Type B pancreatic cell (in vitro differentiated cells): ENCODE measurements around the gene JPH4. TPM values are rescaled to one million over a fixed set of nuclear protein-coding genes. Genes with fewer than 3 reads are reported as not detected.

Source experiments
- DNase-seq: peaks from one replicate; pipeline ENCODE4 v3.0.0; 2021; ENCODE audit warnings: mixed read lengths; ENCODE audit not compliant: unreplicated experiment; ENCODE audit errors: extremely low spot score
- H3K27ac Mint-ChIP-seq: 2 replicates; pipeline ENCODE4 v1.8.0; 2021; ENCODE audit warnings: mild to moderate bottlenecking, mixed read lengths
- H3K27me3 Mint-ChIP-seq: 2 replicates; pipeline ENCODE4 v1.8.0; 2021; ENCODE audit warnings: mixed read lengths
- H3K36me3 Mint-ChIP-seq: 2 replicates; pipeline ENCODE4 v1.8.0; 2021; ENCODE audit warnings: mixed read lengths
- H3K4me1 Mint-ChIP-seq: one replicate; pipeline ENCODE4 v1.8.0; 2021; ENCODE audit warnings: mixed read lengths; ENCODE audit not compliant: unreplicated experiment
- H3K4me3 Mint-ChIP-seq: 2 replicates; pipeline ENCODE4 v1.8.0; 2021; ENCODE audit warnings: mild to moderate bottlenecking, mixed read lengths
- H3K9me3 Mint-ChIP-seq: 2 replicates; pipeline ENCODE4 v1.8.0; 2021; ENCODE audit warnings: mixed read lengths
- long read RNA-seq: library from polyadenylated mRNA; unstranded; transcript quantifications from one replicate; pipeline ENCODE4 v2.0.0, GENCODE V29; 2020
- total RNA-seq: library from RNA; stranded (reverse); gene quantifications from 2 replicates; pipeline ENCODE4 v1.2.1, GENCODE V29; 2021; ENCODE audit warnings: low replicate concordance
- TF ChIP-seq, protein P1 (sequence below): fragments of 200-600 bp; sonication (generic); conservative IDR thresholded peaks from 2 replicates; pipeline ENCODE4 v1.5.0; 2021; ENCODE audit warnings: antibody characterized with exemption, mild to moderate bottlenecking

JPH4 gene
- total RNA-seq, result 0.33 and 8.3 TPM in 2 replicates
- long read RNA-seq, result 0 reads

DNA sequence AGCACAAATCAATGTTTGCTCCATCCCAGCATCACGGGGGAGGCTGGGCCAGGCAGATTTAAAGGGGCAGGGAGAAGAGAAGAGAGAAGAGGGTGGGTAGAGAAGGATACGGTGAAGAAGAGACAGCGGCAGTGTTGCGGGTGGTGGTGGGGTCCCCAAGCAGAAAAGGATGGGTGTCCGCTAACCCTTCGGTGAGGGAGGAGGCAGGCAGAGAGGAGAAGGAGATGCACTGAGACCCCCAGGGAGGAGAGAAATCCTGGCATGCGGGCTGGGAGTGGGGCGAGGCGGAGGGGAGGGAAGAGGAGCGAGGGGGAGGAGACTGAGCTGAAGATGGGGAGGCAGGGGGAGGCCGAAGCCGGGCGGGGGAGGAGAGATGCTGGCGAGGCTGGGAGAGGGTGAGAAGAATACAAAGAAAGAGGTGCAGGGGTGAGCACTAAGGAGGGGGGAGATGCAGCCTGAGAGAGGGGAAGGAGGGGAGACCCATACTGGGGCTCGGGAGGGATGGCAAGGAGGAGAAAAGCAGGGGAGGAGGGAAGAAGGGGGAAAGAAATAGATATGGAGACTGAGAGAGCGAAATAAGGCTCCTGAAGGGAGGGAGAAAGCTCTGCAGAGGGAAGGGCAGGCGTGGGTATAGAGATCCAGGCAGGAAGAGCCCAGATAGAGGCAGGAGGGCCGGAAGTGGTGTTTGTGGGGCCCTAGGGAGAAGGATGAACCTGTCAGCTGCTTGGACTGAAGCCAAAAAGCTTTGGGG, at the start of gene JPH4:
JPH4 (minus strand) TSS at position 231 of the 751 bp plus-strand sequence. CDS start 1,337 bp downstream, outside the sequence.
- no peaks in the 10 kb centered on the region for H3K36me3 Mint-ChIP-seq
- peak; percentile 66 for DNase-seq
- H3K9me3 Mint-ChIP-seq, result no peaks in the 10 kb centered on the region
- peaks cover 77% of the 10 kb centered on the region for H3K27me3 Mint-ChIP-seq
- TF ChIP-seq, protein P1, sequence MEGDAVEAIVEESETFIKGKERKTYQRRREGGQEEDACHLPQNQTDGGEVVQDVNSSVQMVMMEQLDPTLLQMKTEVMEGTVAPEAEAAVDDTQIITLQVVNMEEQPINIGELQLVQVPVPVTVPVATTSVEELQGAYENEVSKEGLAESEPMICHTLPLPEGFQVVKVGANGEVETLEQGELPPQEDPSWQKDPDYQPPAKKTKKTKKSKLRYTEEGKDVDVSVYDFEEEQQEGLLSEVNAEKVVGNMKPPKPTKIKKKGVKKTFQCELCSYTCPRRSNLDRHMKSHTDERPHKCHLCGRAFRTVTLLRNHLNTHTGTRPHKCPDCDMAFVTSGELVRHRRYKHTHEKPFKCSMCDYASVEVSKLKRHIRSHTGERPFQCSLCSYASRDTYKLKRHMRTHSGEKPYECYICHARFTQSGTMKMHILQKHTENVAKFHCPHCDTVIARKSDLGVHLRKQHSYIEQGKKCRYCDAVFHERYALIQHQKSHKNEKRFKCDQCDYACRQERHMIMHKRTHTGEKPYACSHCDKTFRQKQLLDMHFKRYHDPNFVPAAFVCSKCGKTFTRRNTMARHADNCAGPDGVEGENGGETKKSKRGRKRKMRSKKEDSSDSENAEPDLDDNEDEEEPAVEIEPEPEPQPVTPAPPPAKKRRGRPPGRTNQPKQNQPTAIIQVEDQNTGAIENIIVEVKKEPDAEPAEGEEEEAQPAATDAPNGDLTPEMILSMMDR, result no peak
- peak within 1 kb of the TSS; percentile 82 for H3K4me3 Mint-ChIP-seq
- no peak within 1 kb of the TSS for H3K27ac Mint-ChIP-seq
- H3K4me1 Mint-ChIP-seq, result no peaks in the 10 kb centered on the region

DNA sequence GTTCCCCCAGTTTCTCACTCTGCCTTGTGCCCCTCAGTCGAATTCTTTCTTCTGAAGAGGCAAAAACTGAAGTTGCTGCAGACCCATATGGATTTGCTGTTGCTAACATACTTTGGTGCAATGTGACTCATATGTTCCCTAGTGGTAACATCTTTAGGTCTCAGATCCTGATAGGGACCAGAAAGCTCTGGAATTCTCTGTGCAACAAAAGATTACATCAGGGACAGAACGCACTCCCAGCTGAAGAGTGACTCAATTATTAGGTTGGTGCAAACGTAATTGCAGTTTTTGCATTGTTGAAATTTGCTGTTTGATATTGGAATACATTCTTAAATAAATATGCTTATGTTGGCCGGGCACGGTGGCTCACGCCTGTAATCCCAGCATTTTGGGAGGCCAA, 49.4 kb upstream of the JPH4 start:
- TF ChIP-seq, protein P1, result no peak
- H3K27ac Mint-ChIP-seq, result no peak overlapping the region
- DNase-seq, result no peak
- no peaks in the 10 kb centered on the region for H3K9me3 Mint-ChIP-seq
- H3K27me3 Mint-ChIP-seq, result no peaks in the 10 kb centered on the region
- no peaks in the 10 kb centered on the region for H3K36me3 Mint-ChIP-seq
- H3K4me1 Mint-ChIP-seq, result peaks cover 10% of the 10 kb centered on the region
- no peak overlapping the region for H3K4me3 Mint-ChIP-seq

DNA sequence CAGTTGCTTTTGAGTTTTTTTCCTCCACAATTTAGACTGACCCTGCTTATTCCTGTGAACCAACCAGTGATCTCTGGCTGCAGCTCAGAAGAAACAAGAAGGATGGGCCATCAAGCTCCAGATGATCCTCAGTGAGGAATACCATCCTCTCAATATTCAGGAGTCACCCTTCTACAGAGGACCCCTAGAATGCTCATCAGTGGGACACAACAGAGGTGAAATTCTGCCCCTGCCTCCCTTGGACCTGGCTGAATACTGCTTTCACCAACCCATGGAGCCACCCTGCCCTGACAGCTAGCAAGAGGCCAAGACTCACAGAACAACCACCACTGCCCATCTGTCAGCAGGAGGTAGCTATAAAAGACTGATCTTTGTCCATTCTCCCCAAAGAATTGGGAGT, 48.4 kb upstream of the JPH4 start:
- H3K36me3 Mint-ChIP-seq, result no peaks in the 10 kb centered on the region
- no peaks in the 10 kb centered on the region for H3K27me3 Mint-ChIP-seq
- peaks cover 6% of the 10 kb centered on the region for H3K4me1 Mint-ChIP-seq
- H3K9me3 Mint-ChIP-seq, result no peaks in the 10 kb centered on the region
- TF ChIP-seq, protein P1, result no peak
- H3K27ac Mint-ChIP-seq, result no peak overlapping the region
- no peak for DNase-seq
- H3K4me3 Mint-ChIP-seq, result no peak overlapping the region

DNA sequence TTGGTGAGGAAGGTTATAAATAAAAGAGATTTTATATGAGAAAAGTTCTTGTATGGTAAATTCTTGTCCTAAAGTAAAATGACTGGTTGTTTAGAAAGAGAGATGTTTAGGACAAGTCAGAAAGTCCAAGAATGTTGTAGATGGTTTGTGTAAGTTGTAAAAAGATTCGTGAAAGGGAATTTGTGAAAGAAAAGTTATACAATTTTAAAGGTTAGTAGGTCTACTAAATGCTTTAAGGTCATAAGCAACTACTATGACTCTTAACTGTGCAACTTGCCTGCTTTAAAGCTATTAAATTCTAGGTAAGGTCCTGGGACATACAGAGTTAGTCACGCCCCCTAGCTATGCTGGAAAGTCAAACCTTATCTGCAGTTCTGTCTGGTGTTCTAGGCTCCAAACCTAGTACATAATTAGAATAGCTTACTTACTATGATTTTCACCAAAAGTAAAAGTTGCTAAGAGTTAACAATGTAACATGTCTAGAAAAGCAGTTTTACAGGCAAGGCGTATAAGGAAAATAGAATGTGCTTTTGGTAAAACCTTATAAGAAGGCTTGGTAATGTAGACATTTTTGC, 46.3 kb upstream of the JPH4 start:
- H3K27ac Mint-ChIP-seq, result no peak overlapping the region

DNA sequence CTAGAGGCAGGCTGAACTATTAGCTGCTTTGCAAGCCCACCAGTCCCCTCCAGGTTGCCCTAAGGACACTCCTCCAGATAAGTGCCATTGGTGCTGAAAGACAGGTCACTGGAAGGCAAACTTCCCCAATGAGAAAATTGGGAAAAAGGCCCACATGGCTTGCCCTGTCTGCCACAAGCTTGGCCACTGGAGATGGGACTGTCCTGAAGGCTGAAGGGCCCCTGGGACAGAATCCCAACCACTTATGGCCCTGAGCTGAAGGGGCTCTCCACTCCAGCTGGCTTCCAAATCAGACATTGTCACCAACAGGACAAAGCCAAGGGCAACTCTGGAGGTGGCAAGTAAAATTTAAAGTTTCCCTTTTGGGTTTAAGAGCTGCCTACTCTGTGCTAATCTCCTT, 45.4 kb upstream of the JPH4 start:
- TF ChIP-seq, protein P1, result no peak
- no peaks in the 10 kb centered on the region for H3K36me3 Mint-ChIP-seq
- H3K4me1 Mint-ChIP-seq, result no peaks in the 10 kb centered on the region

More for the DNA sequence above, 46.3 kb upstream of the JPH4 start:
- no peak for DNase-seq
- H3K9me3 Mint-ChIP-seq, result no peaks in the 10 kb centered on the region
- TF ChIP-seq, protein P1, result no peak
- no peaks in the 10 kb centered on the region for H3K36me3 Mint-ChIP-seq
- H3K27me3 Mint-ChIP-seq, result peaks cover 2% of the 10 kb centered on the region
- no peak overlapping the region for H3K4me3 Mint-ChIP-seq
- no peaks in the 10 kb centered on the region for H3K4me1 Mint-ChIP-seq

More for the DNA sequence above, 45.4 kb upstream of the JPH4 start:
- no peak overlapping the region for H3K27ac Mint-ChIP-seq
- H3K9me3 Mint-ChIP-seq, result no peaks in the 10 kb centered on the region
- no peak for DNase-seq
- H3K27me3 Mint-ChIP-seq, result peaks cover 10% of the 10 kb centered on the region
- no peak overlapping the region for H3K4me3 Mint-ChIP-seq
